Endothelial cell of umbilical vein (primary cell): ENCODE data around the gene SRPK2. TPM values are rescaled to one million over a fixed set of nuclear protein-coding genes. Genes with fewer than 3 reads are reported as not detected.

ENCODE experiments used
- BruUV-seq: library from RNA; stranded (reverse); fragments of 400-500 nt; replicated peaks from 2 replicates; lab custom pipeline; 2021; lab: Mats Ljungman, UMichigan
- CTCF ChIA-PET: fragments of 300-600, 350-600 bp; sonication (Branson Sonifier 250); formaldehyde crosslinking; loops from one replicate; lab custom pipeline; 2021; ENCODE audit warnings: antibody characterized with exemption, inconsistent platforms; lab: Charles Lee
- POLR2A ChIA-PET: fragments of 300-600, 350-600 bp; sonication (Branson Sonifier 250); formaldehyde crosslinking; loops from one replicate; lab custom pipeline; 2021; ENCODE audit warnings: antibody characterized with exemption, inconsistent platforms; lab: Charles Lee
- DNase-seq: peaks from one replicate; pipeline ENCODE4 v3.0.0-alpha.2; 2011; ENCODE audit warnings: low read depth, low spot score
- FAIRE-seq: peaks from 2 replicates; lab custom pipeline; 2011; peaks lifted over from hg19 to GRCh38; lab: Jason Lieb, UNC
- H2AFZ ChIP-seq: 2 replicates; pipeline ENCODE4 v1.6.0; 2012; ENCODE audit warnings: low read depth, low read length, control low read depth, inconsistent platforms
- H3K27ac ChIP-seq: 2 replicates; pipeline ENCODE4 v1.5.1; 2011; ENCODE audit warnings: low read depth, mild to moderate bottlenecking, control low read depth, low read length, moderate library complexity; ENCODE audit not compliant: insufficient read depth
- H3K27me3 ChIP-seq, 2 experiments: 2 replicates each; pipeline versions ENCODE4 v1.6.0 to v1.6.1; 2011; ENCODE audit warnings: low read length in 2 of 2, mixed read lengths in 1 of 2; ENCODE audit not compliant: control insufficient read depth in 2 of 2, insufficient read depth in 2 of 2
- H3K36me3 ChIP-seq, 2 experiments: 2 replicates in 1 of 2; 3 replicates in 1 of 2; pipeline ENCODE4 v1.5.1; 2011; ENCODE audit warnings: low read length in 2 of 2, mild to moderate bottlenecking in 1 of 2, moderate library complexity in 1 of 2; ENCODE audit not compliant: control insufficient read depth in 2 of 2, insufficient read depth in 2 of 2; ENCODE audit errors: extremely low read depth in 1 of 2
- H3K4me1 ChIP-seq: 3 replicates; pipeline ENCODE4 v1.5.1; 2011; ENCODE audit warnings: mild to moderate bottlenecking, low read length; ENCODE audit not compliant: control insufficient read depth, insufficient read depth; ENCODE audit errors: extremely low read depth
- H3K4me2 ChIP-seq: 2 replicates; pipeline ENCODE4 v1.6.1; 2011; ENCODE audit warnings: low read length, control low read depth, mixed read lengths; ENCODE audit not compliant: insufficient read depth
- H3K4me3 ChIP-seq, 3 experiments: fragments of 200-600 bp in 1 of 3; sonication (generic), shearing (Covaris generic) in 1 of 3; replicated peaks in 1 of 3; 2 replicates each; pipeline ENCODE4 v1.5.1; 2011 to 2016; ENCODE audit warnings: control low read depth in 3 of 3, low read length in 3 of 3, mild to moderate bottlenecking in 2 of 3, inconsistent platforms in 1 of 3, low read depth in 1 of 3, moderate library complexity in 1 of 3; ENCODE audit not compliant: insufficient read depth in 1 of 3
- H3K79me2 ChIP-seq: 2 replicates; pipeline ENCODE4 v1.6.0; 2012; ENCODE audit warnings: low read length, inconsistent platforms; ENCODE audit not compliant: control insufficient read depth, insufficient read depth
- H3K9ac ChIP-seq: replicated peaks from 2 replicates; pipeline ENCODE3; 2011; ENCODE audit warnings: low read length, control low read depth; ENCODE audit not compliant: insufficient read depth; ENCODE audit errors: extremely low read depth
- H3K9me1 ChIP-seq: replicated peaks from 3 replicates; pipeline ENCODE4 v1.6.0; 2011; ENCODE audit warnings: mild to moderate bottlenecking, low read length; ENCODE audit not compliant: control insufficient read depth, insufficient read depth; ENCODE audit errors: extremely low read depth
- H3K9me3 ChIP-seq: replicated peaks from 2 replicates; pipeline ENCODE4 v1.5.1; 2012; ENCODE audit warnings: low read length, inconsistent platforms; ENCODE audit not compliant: control insufficient read depth, insufficient read depth
- H4K20me1 ChIP-seq: replicated peaks from 2 replicates; pipeline ENCODE3; 2011; ENCODE audit warnings: mild to moderate bottlenecking, low read length; ENCODE audit not compliant: control insufficient read depth, insufficient read depth; ENCODE audit errors: extremely low read depth
- CTCF ChIP-seq, 2 donors: IDR thresholded peaks; 1 replicate in 1 of 2; 2 replicates in 1 of 2; pipeline ENCODE4 v1.5.1; 2011; ENCODE audit warnings: low read length in 2 of 2, mild to moderate bottlenecking in 2 of 2, moderate library complexity in 2 of 2, control low read depth in 1 of 2, inconsistent platforms in 1 of 2, low read depth in 1 of 2; ENCODE audit not compliant: insufficient read depth in 1 of 2; ENCODE audit errors: extremely low read depth in 1 of 2
- EZH2 ChIP-seq: IDR thresholded peaks from 2 replicates; pipeline ENCODE4 v1.6.1; 2012; ENCODE audit warnings: borderline replicate concordance, low read depth, mild to moderate bottlenecking, moderate library complexity, low read length, inconsistent platforms; ENCODE audit not compliant: severe bottlenecking
- FOS ChIP-seq: IDR thresholded peaks from 2 replicates; pipeline ENCODE4 v1.6.1; 2011; ENCODE audit warnings: mild to moderate bottlenecking, low read length, moderate library complexity, borderline replicate concordance; ENCODE audit not compliant: insufficient read depth
- GATA2 ChIP-seq: IDR thresholded peaks from 2 replicates; pipeline ENCODE4 v1.7.0; 2011; ENCODE audit warnings: low read depth, mild to moderate bottlenecking, moderate library complexity, mixed read lengths, low read length; ENCODE audit not compliant: insufficient read length, insufficient read depth
- JUN ChIP-seq: IDR thresholded peaks from 2 replicates; pipeline ENCODE4 v1.6.1; 2011; ENCODE audit warnings: borderline replicate concordance, low read depth; ENCODE audit not compliant: insufficient read length, insufficient read depth
- MAX ChIP-seq: IDR thresholded peaks from 2 replicates; pipeline ENCODE4 v1.6.1; 2011; ENCODE audit not compliant: insufficient read depth, insufficient read length
- MYC ChIP-seq: IDR thresholded peaks from one replicate; pipeline ENCODE4 v1.6.1; 2011; ENCODE audit warnings: mild to moderate bottlenecking, low read depth, low read length
- POLR2A ChIP-seq: IDR thresholded peaks from 2 replicates; pipeline ENCODE4 v1.6.1; 2012; ENCODE audit warnings: low read depth, mild to moderate bottlenecking, control low read depth, low read length
- POLR2AphosphoS5 ChIP-seq: IDR thresholded peaks from 2 replicates; pipeline ENCODE4 v1.6.1; 2012; ENCODE audit warnings: low read depth, mild to moderate bottlenecking, control low read depth, low read length, moderate library complexity; ENCODE audit not compliant: insufficient read depth
- dilution Hi-C: fragments of 300-500 bp; cut with MboI; formaldehyde crosslinking; loops from one replicate; pipeline ENCODE4 v1.15.0; 2019; ENCODE audit warnings: low sequenced_read_pairs; ENCODE audit not compliant: extremely low pct_ligation_motif_present
- intact Hi-C: fragments of 100-400 bp; cut with micrococcal nuclease; formaldehyde crosslinking; loops from one replicate; pipeline ENCODE4 v1.10.0; 2022
- polyA plus RNA-seq, 4 experiments: library from polyadenylated mRNA; depleted of rRNA in 3 of 4; stranded (reverse) in 3 of 4; unstranded in 1 of 4; fragments of >200 nt; gene quantifications; 2 replicates each; pipeline versions ENCODE4 v1.2.1 to v1.2.3, GENCODE V29; 2011 to 2012; ENCODE audit warnings: missing spikeins in 1 of 4
- total RNA-seq: library from RNA; stranded (reverse); gene quantifications from 2 replicates; pipeline ENCODE4 v1.2.3, GENCODE V29; 2021

SRPK2 gene
- total and polyA plus RNA-seq, 2 donors (not counting 3 experiments of a cell fraction or from before 2014, with no cell fraction given), result 13.4 to 55.2 TPM

GRCh38 chr7:105130048-105130447 is 258.7 kb downstream of the SRPK2 start:
- BruUV-seq, result no TSS peak
- TF ChIP-seq FOS, result no peak
- TF ChIP-seq MAX, result no peak
- TF ChIP-seq POLR2A, result no peak
- TF ChIP-seq POLR2AphosphoS5, result no peak
- TF ChIP-seq GATA2, result no peak
- dilution Hi-C loops (no loop called here), intact Hi-C loops (no loop called here)
- H2AFZ ChIP-seq, result no peak overlapping the region
- no peak overlapping the region for H3K27ac ChIP-seq
- no peaks in the 10 kb centered on the region for H4K20me1 ChIP-seq
- no peaks in the 10 kb centered on the region for H3K9me3 ChIP-seq
- peaks cover 8% of the 10 kb centered on the region for H3K79me2 ChIP-seq
- H3K4me3 ChIP-seq, result no peak overlapping the region
- ChIA-PET CTCF (interaction anchor here (0.9 kb wide), 1 partner anchor 13 kb away, joined by 3 read pairs; no protein-coding TSS in a partner anchor), POLR2A (no interaction called here)
- no peak overlapping the region for H3K4me2 ChIP-seq
- H3K36me3 ChIP-seq, result peaks cover 0 to 16% of the 10 kb centered on the region in 2 experiments
- no peak for DNase-seq
- no peak overlapping the region for H3K9ac ChIP-seq
- no peaks in the 10 kb centered on the region for H3K9me1 ChIP-seq
- H3K27me3 ChIP-seq, result no peaks in the 10 kb centered on the region
- FAIRE-seq, result no peak
- H3K4me1 ChIP-seq, result peaks cover 7% of the 10 kb centered on the region

- dilution Hi-C loops (no loop called here), intact Hi-C loops (no loop called here)
- no peaks in the 10 kb centered on the region for H3K4me1 ChIP-seq
- H3K27ac ChIP-seq, result no peak overlapping the region
- no peak overlapping the region for H3K9ac ChIP-seq
- ChIA-PET CTCF (no interaction called here), POLR2A (no interaction called here)
- H3K79me2 ChIP-seq, result no peaks in the 10 kb centered on the region
- no peaks in the 10 kb centered on the region for H3K9me3 ChIP-seq
- H3K9me1 ChIP-seq, result no peaks in the 10 kb centered on the region
- no peak overlapping the region for H3K4me3 ChIP-seq
- H4K20me1 ChIP-seq, result no peaks in the 10 kb centered on the region
- DNase-seq (no peak), FAIRE-seq (no peak)
- BruUV-seq, result no TSS peak
- H3K4me2 ChIP-seq, result no peak overlapping the region
- H2AFZ ChIP-seq, result no peak overlapping the region
- no peak for TF ChIP-seq EZH2
- TF ChIP-seq JUN, result no peak
- TF ChIP-seq MAX, result no peak
- TF ChIP-seq POLR2A, result no peak
- no peak for TF ChIP-seq GATA2
- no peak for TF ChIP-seq MYC
- TF ChIP-seq FOS, result no peak
- no peak for TF ChIP-seq CTCF (IDR thresholded peaks at IDR 0.05; ENCODE audit: extremely low read depth in 1 of 2, insufficient read depth in 1 of 2, low read depth in 1 of 2, low read length in 2 of 2)
- no peak for TF ChIP-seq POLR2AphosphoS5
- peaks cover 0 to 11% of the 10 kb centered on the region in 2 experiments for H3K36me3 ChIP-seq
- H3K27me3 ChIP-seq, result no peaks in the 10 kb centered on the region
Measured at GRCh38 chr7:105127179-105127578, 261.5 kb downstream of the SRPK2 start.
